ENCODE data around the gene KAT2B. TPM values are rescaled to one million over a fixed set of nuclear protein-coding genes. Genes with fewer than 3 reads are reported as not detected.

Gene KAT2B
- polyA plus RNA-seq, 1 experiment, result 5.5 TPM

DNA sequence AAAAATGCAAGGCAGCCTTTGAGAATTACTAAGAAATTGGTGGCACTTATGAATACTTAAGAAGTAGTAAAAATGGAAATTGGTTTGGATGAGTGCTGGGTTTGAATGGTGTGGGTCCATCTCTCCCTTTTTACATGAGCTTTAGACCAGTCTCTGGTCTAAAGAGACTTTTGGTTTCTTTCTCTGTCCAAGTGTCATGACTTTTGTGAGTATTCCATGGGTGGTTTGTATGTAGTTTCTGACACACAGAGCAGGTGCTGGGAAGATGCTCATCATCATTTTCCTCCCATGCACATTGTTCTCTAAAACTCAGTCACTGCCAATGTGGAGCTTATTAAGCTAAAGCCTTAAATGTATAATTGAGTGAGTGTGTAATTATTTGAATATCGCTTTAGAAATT lies 63.5 kb downstream of the KAT2B start:
- no peak for DNase-seq (ENCODE audit: low read depth, low spot score)
- CTCF ChIA-PET, result no interaction called here
- Histone ChIP-seq H3K4me3 (ENCODE audit: low read depth, low read length) (no peak overlapping the region), H3K27ac (ENCODE audit: low read depth, low read length) (no peak overlapping the region), H3K9me3 (ENCODE audit: control insufficient read depth, insufficient read depth, low read length) (no peaks in the 10 kb centered on the region), H3K27me3 (ENCODE audit: control insufficient read depth, insufficient read depth, low read length) (no peaks in the 10 kb centered on the region)
- POLR2A ChIA-PET, result no interaction called here
- TF ChIP-seq, protein P1, sequence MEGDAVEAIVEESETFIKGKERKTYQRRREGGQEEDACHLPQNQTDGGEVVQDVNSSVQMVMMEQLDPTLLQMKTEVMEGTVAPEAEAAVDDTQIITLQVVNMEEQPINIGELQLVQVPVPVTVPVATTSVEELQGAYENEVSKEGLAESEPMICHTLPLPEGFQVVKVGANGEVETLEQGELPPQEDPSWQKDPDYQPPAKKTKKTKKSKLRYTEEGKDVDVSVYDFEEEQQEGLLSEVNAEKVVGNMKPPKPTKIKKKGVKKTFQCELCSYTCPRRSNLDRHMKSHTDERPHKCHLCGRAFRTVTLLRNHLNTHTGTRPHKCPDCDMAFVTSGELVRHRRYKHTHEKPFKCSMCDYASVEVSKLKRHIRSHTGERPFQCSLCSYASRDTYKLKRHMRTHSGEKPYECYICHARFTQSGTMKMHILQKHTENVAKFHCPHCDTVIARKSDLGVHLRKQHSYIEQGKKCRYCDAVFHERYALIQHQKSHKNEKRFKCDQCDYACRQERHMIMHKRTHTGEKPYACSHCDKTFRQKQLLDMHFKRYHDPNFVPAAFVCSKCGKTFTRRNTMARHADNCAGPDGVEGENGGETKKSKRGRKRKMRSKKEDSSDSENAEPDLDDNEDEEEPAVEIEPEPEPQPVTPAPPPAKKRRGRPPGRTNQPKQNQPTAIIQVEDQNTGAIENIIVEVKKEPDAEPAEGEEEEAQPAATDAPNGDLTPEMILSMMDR (IDR thresholded peaks at IDR 0.05; ENCODE audit: low read depth, low read length), result no peak

DNA sequence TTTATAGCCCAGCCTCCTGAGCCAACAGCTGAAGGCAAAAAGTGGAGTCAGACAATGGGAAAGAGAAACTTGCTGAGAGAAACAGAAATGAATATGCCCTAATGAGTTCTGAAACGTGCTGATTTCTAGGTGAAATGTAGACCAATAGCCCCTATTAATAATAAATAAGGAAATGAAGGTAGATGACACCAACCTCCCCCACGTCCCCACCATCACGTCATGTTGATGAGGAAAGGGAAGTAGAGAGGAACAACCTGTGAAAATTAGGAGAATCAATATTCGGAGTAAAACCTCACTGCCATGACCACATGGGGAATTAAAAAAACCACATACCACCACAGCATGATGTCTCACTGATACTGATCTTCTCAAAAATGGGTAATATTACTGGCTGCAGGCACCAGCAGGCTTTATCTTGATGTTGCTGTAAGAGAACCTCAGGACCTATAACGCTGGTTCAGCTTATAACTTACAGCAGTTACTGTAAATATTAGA lies 64.0 kb downstream of the KAT2B start:
- H3K27ac ChIP-seq (ENCODE audit: low read depth, low read length), result no peak overlapping the region
- DNase-seq (ENCODE audit: low read depth, low spot score), result no peak
- no peaks in the 10 kb centered on the region for H3K9me3 ChIP-seq (ENCODE audit: control insufficient read depth, insufficient read depth, low read length)
- ChIA-PET CTCF (interaction anchor here (0.7 kb wide), 1 partner anchor 157 kb away, joined by 3 read pairs; the partner anchor contains the start of gene RAB5A), POLR2A (no interaction called here)
- TF ChIP-seq, protein P1 (IDR thresholded peaks at IDR 0.05; ENCODE audit: low read depth, low read length), result no peak
- no peaks in the 10 kb centered on the region for H3K27me3 ChIP-seq (ENCODE audit: control insufficient read depth, insufficient read depth, low read length)
- no peak overlapping the region for H3K4me3 ChIP-seq (ENCODE audit: low read depth, low read length)

DNA sequence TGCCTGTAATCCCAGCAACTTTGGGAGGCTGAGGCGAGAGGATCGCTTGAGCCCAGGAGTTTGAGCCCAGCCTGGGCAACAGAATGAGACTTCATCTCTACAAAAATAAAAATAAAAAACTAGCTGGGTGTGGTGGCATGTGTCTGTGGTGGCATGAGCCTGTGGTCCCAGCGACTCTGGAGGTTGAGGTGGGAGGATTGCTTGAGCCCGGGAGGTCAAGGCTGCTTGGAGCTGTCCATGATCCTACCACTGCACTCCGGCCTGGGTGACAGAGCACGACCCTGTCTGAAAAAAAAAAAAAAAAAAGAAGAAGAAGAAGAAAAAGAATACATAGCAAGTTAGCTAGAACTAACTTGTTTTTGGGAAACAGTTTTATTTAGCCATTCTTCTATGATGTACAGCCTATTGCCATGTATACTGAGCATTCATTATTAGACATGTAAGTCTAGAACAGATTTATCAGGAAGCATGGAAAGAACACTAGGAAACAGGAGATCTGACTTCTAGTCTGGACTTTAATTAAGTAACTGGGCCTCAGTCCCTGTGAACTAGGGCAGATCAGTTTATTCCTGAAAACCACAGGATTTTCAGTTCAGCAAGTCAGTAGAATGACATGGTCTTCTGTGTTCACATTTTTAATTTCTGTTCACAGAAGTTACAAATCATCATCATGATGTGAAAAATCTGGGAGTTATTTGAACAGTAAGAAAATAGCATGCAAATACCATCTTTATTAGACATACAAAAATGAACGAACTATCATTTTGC lies 65.5 kb downstream of the KAT2B start:
- DNase-seq (ENCODE audit: low read depth, low spot score), result no peak
- no peaks in the 10 kb centered on the region for H3K27me3 ChIP-seq (ENCODE audit: control insufficient read depth, insufficient read depth, low read length)
- no peaks in the 10 kb centered on the region for H3K9me3 ChIP-seq (ENCODE audit: control insufficient read depth, insufficient read depth, low read length)
- TF ChIP-seq, protein P1 (IDR thresholded peaks at IDR 0.05; ENCODE audit: low read depth, low read length), result no peak
- H3K4me3 ChIP-seq (ENCODE audit: low read depth, low read length), result no peak overlapping the region
- ChIA-PET POLR2A (no interaction called here), CTCF (interaction anchor here (1.6 kb wide), 1 partner anchor 239 kb away, joined by 5 read pairs; no protein-coding TSS in a partner anchor)
- H3K27ac ChIP-seq (ENCODE audit: low read depth, low read length), result no peak overlapping the region

- no peak for DNase-seq (ENCODE audit: low read depth, low spot score)
- CTCF ChIA-PET, result no interaction called here
Measured at GRCh38 chr3:20107722-20108121, 67.5 kb downstream of the KAT2B start.

GRCh38 chr3:20108869-20109268 lies 68.6 kb downstream of the KAT2B start:
- DNase-seq (ENCODE audit: low read depth, low spot score), result no peak
- POLR2A ChIA-PET, result no interaction called here
- TF ChIP-seq, protein P1 (IDR thresholded peaks at IDR 0.05; ENCODE audit: low read depth, low read length), result no peak

More at GRCh38 chr3:20107722-20108121, 67.5 kb downstream of the KAT2B start:
- no peaks in the 10 kb centered on the region for H3K27me3 ChIP-seq (ENCODE audit: control insufficient read depth, insufficient read depth, low read length)
- no peak overlapping the region for H3K27ac ChIP-seq (ENCODE audit: low read depth, low read length)
- TF ChIP-seq, protein P1 (IDR thresholded peaks at IDR 0.05; ENCODE audit: low read depth, low read length), result no peak
- no peaks in the 10 kb centered on the region for H3K9me3 ChIP-seq (ENCODE audit: control insufficient read depth, insufficient read depth, low read length)
- no peak overlapping the region for H3K4me3 ChIP-seq (ENCODE audit: low read depth, low read length)
- POLR2A ChIA-PET, result no interaction called here

More at GRCh38 chr3:20108869-20109268, 68.6 kb downstream of the KAT2B start:
- CTCF ChIA-PET, result no interaction called here
- H3K27ac ChIP-seq (ENCODE audit: low read depth, low read length), result no peak overlapping the region
- H3K9me3 ChIP-seq (ENCODE audit: control insufficient read depth, insufficient read depth, low read length), result no peaks in the 10 kb centered on the region
- H3K27me3 ChIP-seq (ENCODE audit: control insufficient read depth, insufficient read depth, low read length), result no peaks in the 10 kb centered on the region
- no peak overlapping the region for H3K4me3 ChIP-seq (ENCODE audit: low read depth, low read length)
